Activated T-cell treated with anti-CD3 and anti-CD28 coated beads for 48 hours (primary cell): ENCODE results near the gene TBC1D22A.

ENCODE experiments used
- DNase-seq: peaks from one replicate; pipeline ENCODE4 v3.0.0-alpha.2; 2020; ENCODE audit warnings: low read depth

The TBC1D22A gene

DNA sequence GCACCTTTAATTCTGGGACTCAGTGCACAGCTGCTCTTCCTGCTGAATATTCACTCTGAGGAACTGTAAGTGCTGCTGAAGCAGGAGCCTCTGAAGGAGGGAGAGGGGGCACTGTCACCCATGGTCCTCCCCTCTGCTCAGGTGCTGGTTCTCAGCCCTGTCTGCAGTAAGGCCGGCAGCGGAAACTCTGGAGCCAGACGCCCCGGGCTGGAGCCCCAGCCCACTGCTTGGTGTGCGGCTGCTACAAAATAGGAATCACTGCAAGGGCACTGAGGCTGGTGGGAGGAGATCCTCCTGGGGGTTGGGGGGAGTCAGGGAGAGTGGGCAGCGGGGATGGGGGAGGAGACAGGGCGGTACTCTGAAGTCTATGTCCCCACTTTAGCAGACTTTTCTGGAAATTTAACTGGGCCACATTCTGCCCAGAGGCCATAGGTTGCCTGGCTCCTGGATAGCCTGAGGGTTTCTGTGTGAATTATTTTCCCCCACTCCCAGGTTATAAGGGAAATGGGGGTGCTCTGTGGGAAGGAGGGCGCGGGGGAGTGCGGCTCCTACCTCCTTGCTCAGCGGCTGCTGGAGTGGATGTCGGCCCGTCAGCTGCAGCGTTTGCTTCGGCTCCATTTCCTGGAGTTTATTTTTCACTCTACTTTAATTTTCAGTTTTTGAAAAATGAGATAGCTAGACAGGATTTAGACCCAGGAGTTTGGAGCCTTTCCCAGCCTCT, 33.6 kb downstream of the TBC1D22A start:
- DNase-seq: no peak

DNA sequence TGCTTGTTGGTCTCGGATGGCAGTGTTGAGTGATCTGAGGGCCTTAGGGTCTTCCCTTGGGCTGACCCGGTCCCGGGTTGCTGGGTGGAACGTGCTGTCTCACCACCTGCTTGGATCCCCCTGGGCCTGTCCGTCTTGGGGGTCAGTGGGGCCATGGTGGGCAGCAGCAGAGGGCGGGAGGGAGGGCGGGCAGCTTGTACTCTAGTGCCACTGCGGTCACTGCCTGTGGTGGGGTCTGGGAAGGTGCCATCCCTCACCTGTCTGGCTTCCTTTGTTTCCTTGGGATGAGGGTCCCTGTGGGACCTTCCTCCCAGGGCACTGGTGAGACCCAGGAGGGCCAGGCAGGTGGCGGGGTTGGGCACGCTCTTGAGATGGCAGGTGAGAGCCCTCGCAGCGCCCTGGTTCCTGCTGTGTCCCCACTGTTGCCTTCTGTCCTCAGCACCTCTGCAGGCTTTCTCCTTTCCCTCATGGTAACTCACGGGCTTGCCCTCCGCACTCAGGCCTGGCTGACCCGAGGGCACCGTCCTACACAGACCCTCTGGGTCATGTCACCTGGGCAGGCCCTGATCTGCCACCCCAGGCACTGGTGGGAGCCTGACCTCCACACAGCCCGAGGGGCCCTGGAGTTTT, 34.2 kb downstream of the TBC1D22A start:
- DNase-seq: no peak

DNA sequence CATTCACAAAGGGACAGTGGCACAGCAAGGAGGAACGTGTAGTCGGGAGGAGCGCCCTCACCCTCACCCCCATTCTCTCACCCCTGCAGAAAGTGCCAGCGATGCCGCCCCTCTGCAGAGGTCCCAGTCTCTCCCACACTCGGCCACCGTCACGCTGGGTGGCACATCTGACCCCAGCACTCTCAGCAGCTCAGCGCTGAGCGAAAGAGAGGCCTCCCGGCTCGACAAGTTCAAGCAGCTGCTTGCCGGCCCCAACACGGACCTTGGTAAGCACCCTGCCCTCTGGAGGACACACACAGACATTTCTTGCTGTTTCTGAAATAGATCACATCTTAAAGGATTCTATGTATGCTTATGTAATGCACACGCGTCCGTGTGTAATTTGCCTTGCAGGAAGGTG, 34.9 kb downstream of the TBC1D22A start:
- DNase-seq: no peak

DNA sequence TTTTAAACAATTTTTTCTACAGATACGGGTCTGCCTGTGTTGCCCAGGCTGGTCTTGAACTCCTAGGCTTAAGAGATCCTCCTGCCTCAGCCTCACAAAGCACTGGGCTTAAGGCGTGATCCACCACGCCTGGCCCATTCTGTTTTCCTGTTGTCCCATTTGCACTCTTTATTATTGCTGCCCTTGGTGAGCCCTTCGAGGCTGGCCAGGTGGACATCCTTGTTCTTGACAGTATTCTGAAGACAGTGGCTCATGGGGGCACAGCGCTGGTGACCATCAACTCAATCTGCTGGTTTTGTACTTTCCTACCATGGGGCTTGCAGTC, 35.6 kb downstream of the TBC1D22A start:
- no peak for DNase-seq

DNA sequence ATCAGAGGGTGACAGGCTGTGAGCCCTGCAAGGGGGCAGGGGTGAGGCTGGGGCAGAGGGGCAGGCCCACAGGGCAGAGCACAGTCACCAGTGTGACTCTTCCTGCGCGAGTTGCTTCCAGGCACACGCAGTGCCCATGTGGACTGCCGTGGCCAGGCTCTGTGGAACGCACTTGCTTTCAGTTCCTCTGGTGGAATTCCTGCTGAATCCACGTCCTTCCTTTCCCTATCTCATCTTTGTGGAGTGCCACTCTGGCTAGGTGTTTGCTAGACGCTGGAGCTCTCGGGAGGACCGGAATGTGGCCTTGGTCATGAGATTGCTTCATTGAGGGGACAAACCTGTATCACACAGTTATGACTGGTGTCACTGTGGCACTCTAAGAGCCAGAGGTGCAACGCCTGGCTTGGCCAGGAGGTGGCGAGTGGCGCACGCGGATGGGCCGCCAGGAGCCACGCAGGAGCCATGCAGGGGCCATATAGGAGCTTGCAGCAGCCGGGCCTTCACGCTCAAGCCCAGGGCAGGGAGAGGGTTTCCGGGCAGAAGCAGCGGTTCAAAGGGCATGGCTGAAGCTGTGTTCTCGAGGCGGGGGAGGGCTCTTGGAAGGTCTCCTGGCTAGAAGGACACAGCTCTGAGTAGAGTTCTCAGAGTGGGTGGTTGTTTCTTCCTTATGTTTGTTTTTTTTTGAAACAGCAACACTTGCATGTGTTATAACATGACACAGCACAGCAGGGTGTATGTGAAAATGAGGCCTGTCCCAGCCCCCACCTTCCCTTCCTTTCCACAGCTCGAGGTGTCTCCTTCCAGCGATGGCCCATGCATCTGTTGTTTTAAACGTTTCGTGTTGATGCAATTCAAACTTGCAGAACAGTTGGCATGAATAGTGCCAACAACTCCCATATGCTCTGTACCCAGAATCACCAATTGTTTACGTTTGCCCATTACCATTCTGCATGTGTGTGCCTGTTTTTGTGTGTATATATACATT, 36.2 kb downstream of the TBC1D22A start:
- DNase-seq: peak; percentile 76

DNA sequence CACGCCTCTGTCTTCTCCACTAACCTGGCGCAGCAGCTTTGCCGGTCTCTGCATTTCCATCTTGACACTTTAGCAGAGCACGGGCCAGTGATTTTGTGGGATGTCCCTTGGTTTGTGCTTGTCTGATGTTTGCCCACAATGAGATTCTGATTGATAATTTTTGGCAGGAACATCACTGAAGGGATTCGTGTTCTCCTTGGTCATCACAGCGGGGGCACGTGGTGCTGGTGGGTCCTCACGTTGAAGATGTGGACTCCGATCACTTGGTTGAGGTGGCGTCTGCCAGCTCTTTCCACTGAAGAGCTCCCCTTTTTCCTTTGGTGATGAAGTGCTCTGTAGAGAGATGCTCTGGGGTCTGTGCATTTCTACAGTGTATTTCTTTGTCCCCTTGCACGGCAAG, 37.2 kb downstream of the TBC1D22A start:
- no peak for DNase-seq

DNA sequence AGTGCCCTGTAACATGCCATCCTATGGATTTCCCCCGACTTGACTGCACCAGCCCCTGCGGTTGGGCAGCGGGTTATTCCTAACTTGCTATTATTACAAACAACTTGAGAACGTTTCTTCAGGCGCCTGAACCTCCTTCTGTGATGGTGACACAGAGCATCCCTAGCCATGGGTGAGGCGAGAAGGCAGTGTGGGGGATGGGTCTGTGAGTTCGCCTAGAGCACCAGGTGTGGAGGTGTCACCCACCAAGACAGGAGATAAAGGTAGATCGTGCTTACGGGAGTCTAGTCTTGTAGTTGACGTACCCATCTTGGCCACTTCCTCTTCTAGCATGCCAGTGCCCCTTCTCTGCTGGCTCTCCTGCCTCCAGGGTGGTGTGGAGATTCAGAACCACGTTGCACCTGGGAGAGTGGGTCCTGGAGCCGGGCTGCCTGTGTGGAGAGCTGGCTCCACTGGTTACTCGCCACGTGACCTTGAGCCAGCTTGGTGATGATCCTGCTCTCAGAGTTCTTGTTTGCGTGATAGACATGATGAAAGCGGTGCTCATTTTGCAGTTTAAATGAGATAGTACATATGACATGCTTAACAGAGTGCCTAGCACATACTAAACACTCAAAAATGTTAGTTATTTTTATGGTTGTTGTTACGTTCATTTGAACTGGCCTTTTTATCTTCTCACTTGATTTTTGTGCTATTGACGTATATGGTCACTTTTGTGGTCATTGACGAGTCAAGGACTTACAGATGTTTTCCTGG, 37.8 kb downstream of the TBC1D22A start:
- DNase-seq: no peak

DNA sequence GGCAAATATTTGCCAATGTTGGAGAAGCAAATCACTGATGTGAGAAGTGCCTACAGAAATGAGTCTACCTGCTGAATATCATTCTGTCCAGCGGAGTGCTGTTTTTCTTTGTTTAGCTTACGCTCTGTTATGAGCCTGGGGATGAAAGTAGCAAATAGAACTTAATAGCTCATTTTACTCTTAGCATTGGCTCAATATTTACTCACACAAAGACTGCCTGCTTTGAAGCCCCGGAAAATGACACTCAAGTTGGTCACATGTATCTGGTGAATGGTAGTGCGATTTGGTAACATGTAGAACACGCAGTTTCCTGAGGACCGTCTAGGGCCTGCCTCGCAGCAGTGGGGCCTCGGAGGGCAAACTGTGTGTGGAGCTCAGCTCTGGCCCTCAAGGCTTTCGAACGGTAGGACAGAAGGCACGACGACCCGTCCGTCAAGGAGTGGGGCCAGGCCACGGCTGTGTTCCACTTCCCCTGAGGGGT, 38.9 kb downstream of the TBC1D22A start:
- no peak for DNase-seq

DNA sequence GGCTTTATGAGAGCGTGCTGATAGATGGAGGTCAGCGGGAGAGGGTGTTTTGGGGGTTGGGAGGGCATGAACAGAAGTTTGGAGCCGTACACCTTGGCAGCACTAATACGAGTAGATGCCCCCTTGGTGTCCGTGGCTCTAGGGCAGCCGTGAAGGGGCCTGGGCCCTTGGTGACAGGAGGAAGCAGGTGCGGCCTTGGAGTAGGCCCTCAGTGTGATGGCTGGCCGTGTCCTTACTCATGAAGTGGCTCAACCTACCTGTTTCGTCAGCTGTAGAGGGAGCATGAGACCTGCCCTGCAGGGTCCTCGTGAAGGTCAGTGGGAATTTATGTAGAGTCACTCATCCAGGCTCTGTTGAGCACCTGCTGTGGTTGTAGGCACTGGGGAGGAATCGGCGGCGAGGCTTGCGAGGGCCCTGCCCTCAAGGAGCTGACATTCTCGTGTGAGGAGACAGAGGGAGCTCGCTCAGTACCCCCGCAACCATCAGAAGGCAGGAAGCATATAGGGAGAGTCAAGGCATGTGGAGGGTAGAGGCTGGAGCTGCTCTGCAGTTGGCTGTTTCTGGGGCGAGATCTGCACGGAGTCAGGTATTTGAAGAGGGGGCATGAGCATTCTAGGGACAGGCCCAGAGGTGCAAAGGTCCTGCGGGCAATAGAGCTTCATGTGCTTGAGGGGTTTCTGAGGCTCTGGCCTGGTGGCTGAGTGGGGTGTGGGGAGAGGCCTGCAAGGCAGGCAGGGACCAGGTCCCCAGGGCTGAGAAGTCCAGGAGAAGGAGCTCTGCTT, 39.6 kb downstream of the TBC1D22A start:
- no peak for DNase-seq

DNA sequence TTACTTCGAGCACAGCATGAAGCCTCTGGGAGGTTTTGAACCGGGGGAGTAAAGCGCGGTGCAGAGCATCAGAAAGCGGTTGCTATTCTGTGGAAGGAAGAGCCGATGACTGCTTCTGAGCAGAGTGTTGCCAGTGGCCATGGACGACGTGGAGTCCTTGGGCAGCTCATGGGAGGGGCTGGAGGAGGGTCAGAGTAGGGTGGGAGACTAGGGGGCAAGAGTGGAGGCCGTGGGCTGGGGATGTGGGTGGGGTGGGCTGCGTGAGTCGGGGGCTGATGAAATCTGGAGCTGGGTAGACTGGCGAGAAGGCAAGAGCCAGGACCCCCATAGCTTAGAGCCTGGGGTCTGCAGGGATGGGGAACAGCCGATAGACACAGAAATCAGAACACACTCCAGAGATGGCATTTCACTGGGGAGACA, 40.2 kb downstream of the TBC1D22A start:
- DNase-seq: no peak

DNA sequence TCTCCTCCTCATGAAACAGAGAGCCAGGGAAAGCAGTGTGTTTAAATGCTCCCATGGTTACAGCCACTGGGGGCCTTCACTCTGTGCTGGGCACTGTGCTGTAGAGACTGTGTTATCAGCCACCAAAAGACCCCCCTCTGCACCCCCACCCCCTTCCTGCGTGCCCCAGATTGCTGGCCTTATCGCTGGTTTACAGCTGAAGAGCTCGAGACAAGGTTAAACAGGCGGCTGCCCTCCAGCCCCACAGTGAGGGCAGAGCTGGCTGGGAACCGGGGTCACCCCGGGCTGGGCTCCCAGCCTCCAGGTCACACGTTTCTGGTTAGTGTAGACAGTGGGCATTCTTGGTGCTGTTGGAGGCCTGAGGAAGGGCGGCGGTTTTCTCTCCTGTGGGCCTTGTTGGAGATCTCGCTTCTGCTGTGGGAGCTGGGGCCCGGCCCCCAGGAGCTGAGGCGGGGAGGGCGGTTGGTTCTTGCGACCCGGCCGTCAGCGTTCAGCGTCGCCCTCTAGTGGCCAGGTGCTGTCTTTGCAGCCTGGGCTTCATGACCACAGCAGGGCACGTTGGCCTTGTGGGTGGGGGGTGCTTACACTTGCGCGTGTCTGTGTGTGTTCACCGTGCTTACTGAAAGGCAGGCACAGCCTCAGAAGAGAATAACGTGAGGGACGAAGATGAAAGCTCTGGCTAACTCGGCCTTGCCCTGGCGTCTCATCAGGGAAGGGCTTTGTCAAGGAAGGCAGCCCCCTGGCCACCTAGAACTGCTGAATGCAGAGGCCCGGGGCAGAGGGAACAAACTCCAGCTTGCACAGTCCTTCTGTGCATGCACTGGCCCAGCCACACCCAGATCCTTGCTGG, 40.8 kb downstream of the TBC1D22A start:
- peak; percentile 62 for DNase-seq

DNA sequence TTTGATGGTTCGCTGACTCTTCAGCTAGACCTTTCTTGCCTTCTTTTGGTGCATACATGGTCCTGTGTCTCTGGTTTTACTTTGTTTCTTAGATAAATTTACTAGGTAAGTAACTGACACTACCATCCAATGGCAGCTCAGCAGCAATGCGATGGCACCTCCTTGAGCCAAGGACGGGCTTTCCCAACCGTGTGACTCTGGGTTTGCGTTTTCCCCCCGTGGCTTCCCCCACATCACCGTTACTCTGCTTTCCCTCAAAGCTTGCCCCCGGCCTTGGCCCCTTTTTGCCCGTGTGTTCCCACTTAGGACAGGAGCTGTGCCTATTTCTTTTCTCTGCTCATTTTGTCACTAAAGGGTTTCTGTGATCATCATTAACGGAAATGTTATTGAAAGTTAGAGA, 41.5 kb downstream of the TBC1D22A start:
- DNase-seq: no peak

DNA sequence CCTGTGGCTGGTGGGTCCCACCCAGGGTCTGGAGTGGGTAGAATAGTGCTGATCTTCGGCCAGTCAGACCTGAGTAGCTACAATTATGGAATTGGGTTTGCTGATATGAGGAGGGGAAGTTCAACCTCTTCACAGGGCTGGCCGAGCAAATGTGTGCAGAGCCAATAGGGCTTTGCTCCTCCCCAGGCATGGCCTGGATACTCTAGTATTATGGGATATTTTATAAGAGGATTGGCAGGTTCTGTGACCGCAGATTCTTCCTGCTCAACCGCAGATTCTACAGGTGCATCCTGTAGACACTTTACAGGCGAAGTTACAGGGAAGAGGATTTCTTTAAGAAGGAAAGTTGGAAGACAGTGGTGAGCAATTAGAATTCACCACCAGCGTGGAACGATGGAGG, 44.3 kb downstream of the TBC1D22A start:
- no peak for DNase-seq

DNA sequence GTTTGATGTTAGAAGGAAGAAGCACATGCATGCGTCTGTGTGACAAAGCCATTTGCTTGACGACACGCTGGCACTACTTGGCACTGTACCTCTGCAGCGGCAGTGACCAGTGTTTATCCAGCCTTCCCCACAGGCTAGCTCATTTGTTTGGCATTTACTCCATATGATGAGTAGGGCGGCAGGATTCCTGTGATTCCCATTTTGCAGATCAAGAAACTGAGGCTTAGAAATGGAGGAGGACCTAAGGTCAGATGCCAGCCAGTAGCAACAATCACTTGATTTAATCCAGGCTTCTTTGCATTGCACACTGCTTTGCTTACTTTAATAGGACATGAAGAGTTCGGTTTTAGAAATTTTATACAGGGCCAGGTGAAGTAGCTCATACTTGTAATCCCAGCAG, 45.0 kb downstream of the TBC1D22A start:
- DNase-seq: no peak

DNA sequence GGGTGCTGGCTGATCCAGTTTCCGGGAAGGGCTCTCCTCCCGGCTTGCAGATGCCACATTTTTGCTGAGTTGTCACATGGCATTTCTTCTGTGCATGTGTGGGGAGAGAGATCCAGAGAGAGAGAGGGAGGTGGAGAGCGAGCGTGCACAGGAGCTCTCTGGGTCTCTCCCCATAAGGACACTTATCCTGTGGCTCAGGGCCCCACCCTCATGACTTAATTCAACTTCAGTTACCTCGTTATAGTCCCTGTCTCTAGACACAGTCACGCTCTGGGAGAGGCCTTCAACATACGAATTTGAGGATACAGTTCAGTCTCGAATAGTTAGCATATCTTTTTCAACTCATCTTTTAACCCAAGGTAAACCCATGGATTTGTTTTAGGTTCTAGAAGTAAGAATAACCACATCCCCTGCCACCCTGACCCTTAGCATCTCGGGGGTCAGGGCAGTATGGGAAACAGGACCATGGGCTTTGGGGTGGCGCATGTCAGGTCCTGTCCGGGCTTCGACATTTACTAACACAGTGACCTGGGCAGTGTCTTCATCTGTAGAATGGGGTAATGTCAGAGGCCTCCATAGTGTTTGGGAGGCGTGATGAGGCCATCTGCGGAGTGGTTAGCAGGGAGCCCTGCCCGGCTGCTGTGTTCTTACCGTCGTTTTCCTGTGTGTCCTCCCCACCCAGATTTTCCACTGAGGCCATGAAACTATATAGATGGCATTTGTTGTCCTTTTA, 46.9 kb downstream of the TBC1D22A start:
- no peak for DNase-seq

DNA sequence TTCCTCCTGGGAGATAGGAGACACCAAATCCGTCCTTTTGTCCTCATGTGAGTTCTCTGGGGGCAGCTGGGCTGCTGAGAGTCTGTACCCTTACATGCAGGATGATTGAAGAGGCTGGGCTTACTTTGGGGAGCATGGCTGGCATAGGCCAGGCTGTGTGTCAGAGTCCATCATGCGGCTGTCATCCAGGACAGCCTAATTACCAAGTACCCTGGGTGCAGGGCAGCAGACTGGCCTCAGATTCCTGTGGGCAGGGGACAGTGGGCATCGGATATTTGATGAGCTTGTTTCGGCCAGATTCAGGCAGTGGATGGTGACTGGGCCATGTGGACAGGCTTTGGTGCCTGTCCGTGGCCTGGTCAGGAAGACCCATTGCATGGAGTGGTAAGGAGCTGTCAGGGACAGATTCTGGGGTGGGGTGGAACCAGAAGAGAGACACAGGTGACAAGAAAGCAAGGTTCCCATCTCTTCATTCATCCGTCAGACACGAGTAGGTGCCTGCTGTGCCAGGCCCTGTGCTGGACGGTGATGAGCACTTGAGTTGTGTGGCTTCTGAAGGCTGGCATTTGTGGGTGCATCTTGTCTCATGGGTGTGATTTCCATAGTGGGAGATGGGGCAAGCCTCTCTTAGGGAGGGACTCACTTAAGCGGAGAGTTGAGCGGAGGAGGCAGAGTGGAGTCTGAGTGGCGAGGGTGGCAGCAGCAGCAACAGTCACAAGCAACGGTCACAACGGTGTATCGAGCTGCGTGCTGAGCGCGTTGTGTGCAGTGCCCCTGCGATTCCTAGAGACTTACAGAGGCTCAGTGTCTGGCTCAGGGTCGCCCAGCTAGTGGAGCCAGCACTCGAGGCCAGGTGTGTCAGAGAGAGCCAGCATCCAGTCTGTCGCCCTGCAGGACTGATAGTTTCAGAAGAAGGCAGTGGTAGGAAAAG, 48.7 kb downstream of the TBC1D22A start:
- DNase-seq: no peak

DNA sequence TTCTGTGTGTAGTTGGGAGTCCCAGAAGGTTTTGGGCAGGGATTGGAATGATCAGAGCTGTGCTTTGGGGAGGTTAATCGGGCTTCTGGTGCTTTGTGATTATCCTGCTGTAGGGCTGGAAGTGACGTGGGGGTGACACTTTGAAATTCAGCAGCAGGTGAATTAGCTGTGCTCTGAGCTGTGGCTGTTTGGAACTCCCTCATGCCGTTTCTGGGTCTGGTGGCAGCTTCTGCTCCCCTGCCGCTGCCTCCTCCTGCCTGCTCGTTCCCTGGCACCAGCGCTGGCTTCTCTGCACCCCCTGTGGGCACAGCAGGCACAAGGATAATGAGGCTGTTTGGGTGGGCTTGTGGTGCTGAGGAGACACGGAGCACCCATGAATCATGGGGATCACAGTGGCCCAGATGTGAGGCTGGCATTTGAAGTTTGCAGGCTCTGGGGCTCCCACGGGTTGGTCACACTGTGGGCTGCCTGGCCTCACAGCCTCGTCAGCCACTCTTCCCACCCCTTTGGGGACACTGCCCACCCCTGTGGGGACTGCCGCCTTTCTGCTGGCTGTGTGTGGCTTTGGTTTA, 49.7 kb downstream of the TBC1D22A start:
- no peak for DNase-seq

DNA sequence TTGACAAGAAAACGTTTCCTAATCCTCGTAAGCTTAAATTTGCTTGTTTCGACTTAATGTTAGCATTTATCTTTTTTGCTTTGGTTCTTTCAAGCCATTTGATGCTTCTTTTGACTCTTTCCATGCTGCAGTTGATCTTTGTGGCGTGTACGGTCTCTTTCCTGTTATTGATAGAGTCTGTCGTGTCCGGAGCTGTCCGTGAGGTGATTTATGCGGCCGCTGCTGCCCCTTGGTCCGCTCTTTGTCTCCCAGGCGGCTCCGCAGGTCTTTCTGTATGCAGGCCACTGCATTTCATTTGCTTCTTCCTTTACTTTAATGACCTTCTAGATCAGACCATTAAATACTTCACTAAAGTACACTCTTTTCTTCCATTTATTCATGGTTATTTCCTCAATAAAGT, 50.3 kb downstream of the TBC1D22A start:
- DNase-seq: no peak
